HG03439 (cell line): Measurements from ENCODE around the gene SEPHS1.

Source experiments
- ATAC-seq: cut with Tn5 transposase; IDR thresholded peaks from one replicate; pipeline ENCODE4 v1.9.1; 2021; ENCODE audit warnings: mild to moderate bottlenecking, moderate library complexity; ENCODE audit not compliant: unreplicated experiment

The SEPHS1 gene

DNA sequence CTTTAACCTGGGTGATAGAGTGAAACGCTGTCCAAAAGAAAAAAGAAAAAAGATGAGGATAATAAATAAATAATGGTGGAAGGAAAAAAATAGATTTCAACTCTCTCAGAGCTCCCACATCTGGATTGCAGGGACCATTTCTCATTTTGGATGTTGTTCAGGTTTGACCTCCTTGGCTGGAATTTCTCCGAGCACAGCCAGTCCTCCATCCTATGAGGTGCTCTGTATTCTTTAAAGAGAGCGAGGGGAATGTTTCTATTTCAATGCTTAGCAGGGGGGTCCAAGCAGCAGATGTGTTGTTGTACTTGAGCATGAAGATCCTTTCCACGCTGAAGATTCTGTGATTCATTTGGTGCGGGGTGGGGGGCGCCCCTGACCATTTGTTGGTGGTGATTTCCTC, 17.7 kb upstream of the SEPHS1 start:
- ATAC-seq = no peak

- no peak for ATAC-seq
Measured at GRCh38 chr10:13365243-13365642, 17.1 kb upstream of the SEPHS1 start.

- no peak for ATAC-seq
Measured at GRCh38 chr10:13360587-13360986, 12.5 kb upstream of the SEPHS1 start.

DNA sequence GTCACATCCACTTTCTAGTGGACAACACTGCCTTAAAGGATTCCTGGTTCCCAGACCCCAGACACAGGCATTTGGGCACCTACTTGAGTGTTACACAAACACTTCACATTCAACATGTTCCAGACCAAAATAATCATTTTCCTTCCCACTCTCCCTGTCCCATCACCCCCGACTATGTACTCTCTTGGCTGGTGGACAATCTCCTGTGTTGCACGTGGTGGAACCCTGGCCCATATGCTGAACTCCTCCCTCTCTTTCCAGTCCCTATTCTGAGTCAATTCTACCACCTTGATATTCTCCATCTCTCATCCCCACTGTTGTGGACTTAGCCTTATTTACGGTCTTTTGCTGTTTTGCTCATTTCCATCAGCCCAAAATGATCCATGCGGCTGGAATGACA, 8.3 kb upstream of the SEPHS1 start:
- ATAC-seq = no peak

DNA sequence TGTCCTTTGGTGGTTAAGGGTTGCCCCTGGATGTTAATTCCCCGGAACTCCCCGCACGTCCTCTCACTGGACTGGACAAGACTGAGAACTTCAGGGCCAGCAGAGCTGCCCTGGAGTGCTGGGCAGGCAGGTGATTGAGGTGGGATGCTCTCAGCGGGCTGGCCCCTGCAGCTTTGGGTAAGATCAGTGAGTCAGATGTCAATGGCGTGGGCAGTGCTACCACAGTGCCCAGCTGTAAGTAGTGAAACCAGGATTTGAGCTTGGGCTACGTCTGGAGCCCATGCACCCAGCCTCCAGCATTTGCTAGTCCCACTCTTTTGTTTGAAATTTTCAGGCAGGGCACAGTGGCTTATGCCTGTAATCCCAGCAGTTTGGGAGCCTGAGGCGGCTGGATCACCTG, 6.7 kb upstream of the SEPHS1 start:
- ATAC-seq = no peak

DNA sequence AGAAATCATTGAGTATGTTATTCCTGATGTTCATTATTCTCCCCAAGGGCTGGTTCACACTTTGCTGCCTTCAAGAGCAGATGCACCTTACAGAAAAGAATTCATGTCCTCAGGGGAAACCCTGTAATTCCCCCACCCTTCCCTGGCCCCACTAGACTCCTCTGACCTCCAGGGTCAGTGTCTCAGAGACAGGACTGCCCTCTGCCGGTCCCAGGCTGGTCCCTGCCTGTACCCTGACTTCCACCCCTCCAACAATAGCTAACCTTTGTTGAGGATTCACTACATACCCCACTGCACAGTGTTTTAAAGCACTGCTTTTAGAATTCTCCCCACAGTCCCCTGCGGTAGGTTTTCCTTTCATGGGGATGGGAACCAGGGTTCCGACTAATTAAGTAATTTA, 4.4 kb upstream of the SEPHS1 start:
- ATAC-seq = no peak

DNA sequence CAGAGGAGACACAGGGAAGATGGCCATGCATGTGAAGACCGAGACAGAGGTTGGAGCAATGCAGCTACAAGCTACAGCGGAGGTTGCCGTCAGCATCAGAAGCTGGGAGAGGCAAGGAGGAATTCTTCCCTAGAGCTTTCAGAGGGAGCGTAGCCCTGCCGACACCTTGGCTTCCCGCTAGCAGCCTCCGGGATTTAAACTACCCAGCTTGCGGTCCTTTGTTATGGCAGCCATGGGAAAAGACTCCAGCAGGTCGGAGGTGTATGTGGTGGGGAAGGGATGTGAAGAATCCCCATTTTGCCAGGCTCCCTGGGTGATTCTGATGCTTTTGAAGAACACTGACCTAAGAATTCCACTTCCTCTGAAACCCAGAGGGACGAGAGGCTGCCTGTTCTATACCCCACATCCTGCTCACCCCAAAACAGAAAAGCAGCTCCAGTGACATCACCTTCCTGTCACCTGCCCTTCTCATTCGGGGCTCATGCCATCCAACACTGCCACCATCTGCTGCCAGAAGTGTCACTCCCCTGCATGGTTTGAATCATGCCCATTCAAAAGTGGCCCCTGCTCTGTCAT, 3.3 kb upstream of the SEPHS1 start:
- no peak for ATAC-seq

- no peak for ATAC-seq
Measured at GRCh38 chr10:13349463-13350274, 1.6 kb upstream of the SEPHS1 start.

GRCh38 chr10:13347500-13348156, 465 bp downstream of the SEPHS1 start:
- peak; percentile 62 for ATAC-seq

DNA sequence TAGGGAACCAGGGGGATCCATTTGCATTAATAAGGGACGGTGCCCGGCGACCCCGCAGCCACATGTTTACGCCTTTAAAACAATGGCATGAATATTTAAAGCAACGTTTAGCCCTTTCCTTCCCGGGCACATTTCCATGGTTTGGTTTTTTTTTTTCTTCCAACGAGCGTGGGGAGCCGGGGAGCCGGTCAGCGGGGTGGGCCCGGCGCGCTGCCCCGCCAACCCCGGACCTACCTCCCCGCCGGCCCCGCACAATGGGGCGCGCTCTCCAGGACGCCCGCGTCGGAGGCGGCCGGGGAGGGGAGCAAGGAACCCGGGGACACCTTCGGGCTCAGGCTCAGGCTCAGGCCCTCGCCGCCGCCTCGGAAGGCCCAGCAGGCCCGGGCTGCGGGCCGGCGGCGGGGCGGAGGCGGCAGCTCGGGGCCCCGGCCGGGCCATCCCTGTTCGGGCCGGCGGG, 1.0 kb downstream of the SEPHS1 start:
- peak; percentile 33 for ATAC-seq

DNA sequence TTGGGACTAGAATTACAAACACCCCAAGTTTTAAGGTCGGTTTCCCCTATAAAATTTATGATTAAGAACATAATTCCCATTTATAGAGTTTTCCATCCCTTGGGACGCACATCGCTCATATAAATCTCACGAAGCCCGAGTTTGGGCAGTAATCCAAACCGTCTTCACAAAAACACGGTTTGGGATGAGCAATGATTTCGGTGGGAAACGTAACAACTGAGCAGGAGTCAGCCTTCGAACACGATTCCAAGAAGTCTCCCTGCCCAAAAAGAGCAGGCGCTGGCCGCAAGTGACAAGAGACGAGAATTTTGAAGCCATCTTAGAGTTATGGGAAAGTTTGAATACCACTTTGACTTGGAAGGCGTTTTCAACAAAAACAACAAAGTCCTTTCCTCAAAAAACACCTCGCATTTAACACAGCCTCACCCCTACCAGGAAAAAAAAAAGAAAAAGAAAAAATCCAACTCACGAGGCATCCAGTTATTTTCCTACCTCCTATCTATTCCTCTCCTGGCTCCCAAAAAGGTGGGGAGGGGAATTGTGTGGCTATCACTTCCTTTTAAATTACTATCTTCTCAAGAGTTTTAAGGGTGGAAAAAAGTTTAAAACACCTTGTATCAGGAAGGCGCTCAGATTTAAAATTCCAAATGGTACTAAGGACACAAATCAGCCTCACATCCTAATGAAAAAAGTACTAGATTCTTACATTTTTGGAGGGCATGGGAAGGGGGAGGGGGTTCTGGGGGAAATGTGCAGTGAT, 1.6 kb downstream of the SEPHS1 start:
- no peak for ATAC-seq

DNA sequence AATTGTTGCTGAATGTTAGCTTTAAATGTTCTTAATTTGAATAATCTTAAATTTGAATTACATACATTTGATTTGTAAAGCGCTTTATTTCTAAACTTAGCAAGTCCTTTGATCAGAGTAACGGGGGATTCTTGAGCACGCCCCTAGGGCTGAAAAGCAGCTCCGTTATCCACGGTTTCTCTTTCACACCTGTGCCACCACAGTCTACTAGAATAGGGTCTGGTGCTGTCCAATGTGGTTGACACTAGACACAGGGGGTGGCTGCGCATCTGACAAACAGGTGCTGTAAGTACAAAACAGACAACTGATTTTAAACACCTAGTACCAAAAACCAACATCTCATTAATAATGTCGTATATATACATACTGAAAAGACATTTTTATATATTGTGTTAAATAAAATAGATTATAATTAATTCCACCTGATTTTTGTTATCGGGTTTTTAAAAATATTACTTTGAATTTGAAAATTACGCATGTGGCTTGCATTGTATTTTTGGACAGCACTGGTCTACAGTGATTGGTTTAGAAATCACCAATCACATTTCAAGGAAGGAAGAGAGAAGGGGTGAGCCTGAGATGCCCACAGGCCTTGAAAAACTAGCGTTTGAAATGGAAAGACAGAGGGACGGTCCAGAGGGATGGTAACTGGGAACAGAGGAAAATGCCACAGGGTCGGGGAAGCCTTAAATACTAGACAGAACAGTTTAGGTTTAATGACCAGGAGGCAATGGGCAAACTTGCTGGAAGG, 7.3 kb downstream of the SEPHS1 start:
- ATAC-seq = peak; percentile 88

DNA sequence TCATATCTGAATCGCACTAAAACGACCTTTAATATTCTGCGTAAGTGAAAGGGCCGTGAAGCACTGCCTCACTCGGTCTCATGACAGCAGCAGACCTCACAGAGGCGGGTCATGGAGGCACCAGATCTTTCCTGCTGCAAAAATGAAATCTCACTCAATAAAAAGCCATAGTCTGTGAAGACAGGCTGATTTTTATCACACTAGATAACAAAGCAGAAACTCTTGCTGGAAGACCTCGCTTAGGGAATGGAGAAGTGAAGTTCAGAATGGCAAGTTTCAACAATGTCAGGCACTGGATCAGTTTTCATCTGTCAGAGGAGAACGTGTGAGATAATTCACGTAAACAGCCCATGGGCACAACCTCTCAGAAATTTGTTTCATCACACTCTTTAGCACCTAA, 8.0 kb downstream of the SEPHS1 start:
- ATAC-seq = peak; percentile 10

GRCh38 chr10:13338390-13339110, 9.5 kb downstream of the SEPHS1 start:
- no peak for ATAC-seq

- ATAC-seq = no peak
Measured at GRCh38 chr10:13337827-13338196, 10.3 kb downstream of the SEPHS1 start.

- ATAC-seq = no peak
Measured at GRCh38 chr10:13337128-13337826, 10.8 kb downstream of the SEPHS1 start.

DNA sequence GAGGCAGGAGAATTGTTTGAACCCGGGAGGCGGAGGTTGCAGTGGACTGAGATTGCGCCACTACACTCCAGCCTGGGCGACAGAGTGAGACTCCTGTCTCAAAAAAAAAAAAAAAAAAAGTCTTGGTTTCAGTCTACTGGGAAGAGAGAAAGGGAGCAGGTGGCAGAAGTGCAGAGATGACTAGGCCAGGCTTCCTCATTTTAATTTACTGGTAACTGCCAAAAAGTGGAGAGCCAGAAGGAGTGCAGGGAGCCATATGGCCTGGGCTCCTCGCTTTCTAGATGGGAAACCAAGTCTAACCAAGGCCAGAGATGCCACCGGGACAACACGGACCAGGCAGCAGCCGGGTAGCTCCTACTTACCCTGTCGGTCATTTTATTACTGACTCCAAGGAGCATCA, 12.2 kb downstream of the SEPHS1 start:
- ATAC-seq = no peak

DNA sequence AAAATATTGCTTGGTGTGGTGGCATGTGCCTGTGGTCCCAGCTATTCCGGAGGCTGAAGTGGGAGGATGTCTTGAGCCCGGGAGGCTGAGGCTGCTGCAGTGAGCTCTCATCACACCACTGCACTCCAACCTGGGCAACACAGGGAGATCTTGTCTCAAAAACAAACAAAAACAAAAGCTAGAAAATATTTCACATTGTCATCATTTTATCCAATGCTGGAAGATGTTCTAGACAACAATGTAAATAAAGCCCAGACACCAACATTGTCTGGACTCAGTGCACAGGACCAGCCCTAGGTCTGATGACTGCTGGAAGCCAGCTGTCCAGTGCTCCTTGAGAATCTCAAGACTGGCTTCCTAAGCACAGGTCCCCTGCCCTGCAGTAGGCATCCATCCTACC, 13.5 kb downstream of the SEPHS1 start:
- no peak for ATAC-seq

DNA sequence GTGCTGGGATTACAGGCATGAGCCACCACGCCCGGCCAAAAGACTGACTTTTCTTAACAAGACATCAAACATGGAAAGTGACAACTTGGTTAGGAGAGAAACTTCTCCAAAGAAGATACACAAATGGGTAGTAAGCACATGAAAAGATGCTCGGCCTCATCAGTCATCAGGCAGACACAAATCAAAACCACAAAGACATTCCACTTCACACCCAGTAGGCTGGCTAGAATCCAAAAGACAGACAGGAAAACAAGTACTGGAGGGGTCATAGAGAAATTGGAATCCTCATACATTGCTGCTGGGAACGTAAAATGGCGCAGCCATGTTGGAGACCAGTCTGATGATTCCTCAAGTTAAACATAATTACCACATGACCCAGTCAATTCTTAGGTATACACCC, 16.4 kb downstream of the SEPHS1 start:
- no peak for ATAC-seq
